K562 (cell line): ENCODE data around the gene KIF18B.

Source experiments
- ATF7 ChIP-seq: fragments of 450-650 bp; IDR thresholded peaks from 2 replicates; pipeline ENCODE4 v1.7.1; 2014; ENCODE audit warnings: mild to moderate bottlenecking, moderate library complexity
- CBX1 ChIP-seq: sonication (generic); IDR thresholded peaks from 2 replicates; pipeline ENCODE4 v1.6.1; 2016; ENCODE audit warnings: antibody characterized with exemption, low read depth, mild to moderate bottlenecking
- MLX ChIP-seq, 2 experiments: fragments of 450-650 bp in 1 of 2; sonication (generic) in 1 of 2; formaldehyde crosslinking; conservative IDR thresholded peaks; 2 replicates each; pipeline versions ENCODE4 v1.4.0 to v1.8.1; 2020 to 2022; ENCODE audit warnings: mild to moderate bottlenecking in 1 of 2, missing genetic modification reagents in 1 of 2
- NFRKB ChIP-seq: fragments of 450-650 bp; IDR thresholded peaks from 2 replicates; pipeline ENCODE4 v1.6.1; 2016; ENCODE audit warnings: low read depth
- NR4A1 ChIP-seq, 2 experiments: fragments of 250-450 bp in 1 of 2; fragments of 450-650 bp in 1 of 2; sonication (Bioruptor Pico) in 1 of 2; IDR thresholded peaks; 2 replicates each; pipeline versions ENCODE4 v1.4.0 to v1.6.1; 2016 to 2020; ENCODE audit warnings: mild to moderate bottlenecking in 2 of 2, missing compliant biosample characterization in 1 of 2, missing genetic modification characterization in 1 of 2, moderate library complexity in 1 of 2
- POLR2A ChIP-seq: fragments of 450-650 bp; conservative IDR thresholded peaks from 2 replicates; pipeline ENCODE4 v1.6.1; 2016
- RFX7 ChIP-seq: fragments of 250-450 bp; sonication (Bioruptor Pico); IDR thresholded peaks from 2 replicates; pipeline ENCODE4 v1.5.1; 2021; ENCODE audit warnings: mild to moderate bottlenecking
- TF ChIP-seq, protein P1 (sequence below), 3 experiments: IDR thresholded peaks in 2 of 3; conservative IDR thresholded peaks in 1 of 3; 2 replicates each; pipeline ENCODE4 v1.5.1; 2011 to 2012; ENCODE audit warnings: low read length in 3 of 3, mild to moderate bottlenecking in 3 of 3, control low read depth in 2 of 3, improper control_type of control experiment in 1 of 3, inconsistent platforms in 1 of 3, low read depth in 1 of 3, mixed read lengths in 1 of 3, moderate library complexity in 1 of 3; ENCODE audit not compliant: insufficient read depth in 2 of 3
- TF ChIP-seq, protein P2 (sequence below): sonication (generic); formaldehyde crosslinking; IDR thresholded peaks from 2 replicates; pipeline ENCODE4 v1.4.0; 2020; ENCODE audit warnings: mild to moderate bottlenecking, missing genetic modification reagents

- TF ChIP-seq, protein P1, sequence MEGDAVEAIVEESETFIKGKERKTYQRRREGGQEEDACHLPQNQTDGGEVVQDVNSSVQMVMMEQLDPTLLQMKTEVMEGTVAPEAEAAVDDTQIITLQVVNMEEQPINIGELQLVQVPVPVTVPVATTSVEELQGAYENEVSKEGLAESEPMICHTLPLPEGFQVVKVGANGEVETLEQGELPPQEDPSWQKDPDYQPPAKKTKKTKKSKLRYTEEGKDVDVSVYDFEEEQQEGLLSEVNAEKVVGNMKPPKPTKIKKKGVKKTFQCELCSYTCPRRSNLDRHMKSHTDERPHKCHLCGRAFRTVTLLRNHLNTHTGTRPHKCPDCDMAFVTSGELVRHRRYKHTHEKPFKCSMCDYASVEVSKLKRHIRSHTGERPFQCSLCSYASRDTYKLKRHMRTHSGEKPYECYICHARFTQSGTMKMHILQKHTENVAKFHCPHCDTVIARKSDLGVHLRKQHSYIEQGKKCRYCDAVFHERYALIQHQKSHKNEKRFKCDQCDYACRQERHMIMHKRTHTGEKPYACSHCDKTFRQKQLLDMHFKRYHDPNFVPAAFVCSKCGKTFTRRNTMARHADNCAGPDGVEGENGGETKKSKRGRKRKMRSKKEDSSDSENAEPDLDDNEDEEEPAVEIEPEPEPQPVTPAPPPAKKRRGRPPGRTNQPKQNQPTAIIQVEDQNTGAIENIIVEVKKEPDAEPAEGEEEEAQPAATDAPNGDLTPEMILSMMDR (IDR thresholded peaks at IDR 0.05 in 2 of 3, conservative IDR thresholded peaks at IDR 0.05 in 1 of 3; ENCODE audit: insufficient read depth in 2 of 3, low read depth in 1 of 3, low read length in 3 of 3): peak in 2 of 3 experiments; percentile 10 to 32; a peak in 2 of 6 replicates
- TF ChIP-seq RFX7 (CRISPR knock-in tag) (no peak), NFRKB (0 out of 2 replicates have a peak, but pooled peaks have one; percentile 17), CBX1 (no peak; the same call in 1 of the 2 replicates), POLR2A (peak; percentile 96), NR4A1 (CRISPR knock-in tag; IDR thresholded peaks at IDR 0.05) (no peak), NR4A1 (tag; IDR thresholded peaks at IDR 0.05) (no peak), MLX (CRISPR knock-in tag; conservative IDR thresholded peaks at IDR 0.05) (no peak), ATF7 (peak; percentile 73; the same call in 1 of the 2 replicates)
- TF ChIP-seq, protein P2, sequence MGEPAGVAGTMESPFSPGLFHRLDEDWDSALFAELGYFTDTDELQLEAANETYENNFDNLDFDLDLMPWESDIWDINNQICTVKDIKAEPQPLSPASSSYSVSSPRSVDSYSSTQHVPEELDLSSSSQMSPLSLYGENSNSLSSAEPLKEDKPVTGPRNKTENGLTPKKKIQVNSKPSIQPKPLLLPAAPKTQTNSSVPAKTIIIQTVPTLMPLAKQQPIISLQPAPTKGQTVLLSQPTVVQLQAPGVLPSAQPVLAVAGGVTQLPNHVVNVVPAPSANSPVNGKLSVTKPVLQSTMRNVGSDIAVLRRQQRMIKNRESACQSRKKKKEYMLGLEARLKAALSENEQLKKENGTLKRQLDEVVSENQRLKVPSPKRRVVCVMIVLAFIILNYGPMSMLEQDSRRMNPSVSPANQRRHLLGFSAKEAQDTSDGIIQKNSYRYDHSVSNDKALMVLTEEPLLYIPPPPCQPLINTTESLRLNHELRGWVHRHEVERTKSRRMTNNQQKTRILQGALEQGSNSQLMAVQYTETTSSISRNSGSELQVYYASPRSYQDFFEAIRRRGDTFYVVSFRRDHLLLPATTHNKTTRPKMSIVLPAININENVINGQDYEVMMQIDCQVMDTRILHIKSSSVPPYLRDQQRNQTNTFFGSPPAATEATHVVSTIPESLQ (CRISPR knock-in tag): peak; percentile 57; the same call in 1 of the 2 replicates
Measured at GRCh38 chr17:44947461-44948314, at the start of gene KIF18B.
